DOHH2 (cell line): Measurements from ENCODE around the gene KCP.

ENCODE experiments used
- CTCF ChIP-seq: fragments of 200-600 bp; sonication (generic); IDR thresholded peaks from one replicate; pipeline ENCODE4 v1.5.1; 2014; ENCODE audit warnings: antibody characterized with exemption, mild to moderate bottlenecking, low read depth, low read length; ENCODE audit not compliant: poor library complexity, severe bottlenecking
- EZH2phosphoT487 ChIP-seq: fragments of 200-600 bp; sonication (generic); IDR thresholded peaks from 2 replicates; pipeline ENCODE4 v1.6.1; 2017; ENCODE audit warnings: borderline replicate concordance, mild to moderate bottlenecking, antibody characterized with exemption, low read length, moderate library complexity, mixed read lengths

- TF ChIP-seq CTCF (no peak), EZH2phosphoT487 (no peak)
Observed at GRCh38 chr7:128941323-128941890, 30.9 kb upstream of the KCP start.
